HG03135 (cell line): ENCODE measurements around the gene PTPRT.

Experiments
- ATAC-seq: cut with Tn5 transposase; IDR thresholded peaks from one replicate; pipeline ENCODE4 v1.9.1; 2021; ENCODE audit warnings: mild to moderate bottlenecking, moderate library complexity; ENCODE audit not compliant: unreplicated experiment

PTPRT gene

GRCh38 chr20:43123180-43123579 is 66.5 kb downstream of the PTPRT start:
- ATAC-seq = no peak

DNA sequence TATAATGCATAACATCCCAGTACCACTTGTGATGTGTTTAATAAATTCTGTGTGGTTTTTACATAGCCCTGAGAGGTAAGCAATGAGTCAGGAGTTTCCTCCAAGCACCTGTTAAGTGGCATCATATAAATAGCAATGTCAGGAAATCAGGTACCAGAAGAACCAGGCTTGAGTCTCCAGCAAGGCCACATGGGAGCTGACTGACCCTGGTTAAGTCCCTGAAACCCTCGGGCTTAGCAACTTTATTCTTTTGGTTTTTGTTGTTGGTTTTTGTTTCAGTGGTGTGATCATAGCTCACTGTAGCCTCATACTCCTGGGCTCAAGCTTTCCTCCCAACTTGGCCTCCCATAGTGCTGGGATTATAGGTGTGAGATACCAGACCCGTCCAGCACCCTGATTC is 70.0 kb downstream of the PTPRT start:
- no peak for ATAC-seq

- no peak for ATAC-seq
Measured at GRCh38 chr20:43102394-43102793, 87.3 kb downstream of the PTPRT start.

GRCh38 chr20:43096931-43097260 is 92.8 kb downstream of the PTPRT start:
- no peak for ATAC-seq

DNA sequence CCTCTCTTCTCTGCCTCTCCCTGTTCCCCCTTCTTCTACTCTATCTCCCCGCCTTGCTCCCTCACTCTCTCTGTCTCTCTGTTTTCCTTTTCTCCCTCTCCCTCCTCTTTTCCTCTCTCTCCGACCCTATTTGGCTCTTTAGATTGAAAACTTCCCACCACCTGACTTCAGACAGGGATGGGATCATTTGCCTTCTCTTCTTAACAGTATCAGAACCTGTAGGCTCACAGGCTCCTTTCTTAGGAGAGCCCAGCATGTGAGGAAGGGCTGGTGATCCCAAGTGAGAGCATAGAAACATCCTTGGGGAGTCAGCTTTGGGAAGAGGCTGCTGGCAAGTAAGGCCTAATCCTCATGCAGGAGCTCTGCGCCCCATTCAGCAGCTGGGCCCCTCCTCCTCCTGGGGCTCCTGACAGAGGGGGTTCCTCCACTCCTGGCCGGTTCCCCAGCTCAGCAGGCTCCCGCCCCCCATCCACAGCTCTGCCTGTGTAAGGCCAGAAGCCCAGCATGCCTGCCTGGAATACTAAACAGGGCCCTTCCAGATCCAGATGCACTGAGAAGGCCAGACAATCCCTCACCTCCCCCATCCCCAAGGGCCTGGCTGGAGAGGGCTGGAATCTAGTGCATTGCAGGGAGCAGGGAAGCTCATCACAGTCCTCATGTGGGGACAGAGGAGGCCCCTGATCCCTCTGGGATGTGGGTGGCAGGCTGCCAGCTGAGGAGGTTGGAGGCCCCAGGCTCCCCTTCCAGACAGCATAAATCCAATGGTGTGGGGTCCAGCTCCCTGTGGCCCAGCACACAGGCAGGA is 93.4 kb downstream of the PTPRT start:
- no peak for ATAC-seq

GRCh38 chr20:43095034-43095433 is 94.7 kb downstream of the PTPRT start:
- no peak for ATAC-seq

GRCh38 chr20:43092386-43093088 is 97.2 kb downstream of the PTPRT start:
- no peak for ATAC-seq

- ATAC-seq = no peak
Measured at GRCh38 chr20:43068482-43068881, 121.2 kb downstream of the PTPRT start.

GRCh38 chr20:43066125-43066524 is 123.6 kb downstream of the PTPRT start:
- no peak for ATAC-seq

- no peak for ATAC-seq
Measured at GRCh38 chr20:43065299-43065698, 124.4 kb downstream of the PTPRT start.

DNA sequence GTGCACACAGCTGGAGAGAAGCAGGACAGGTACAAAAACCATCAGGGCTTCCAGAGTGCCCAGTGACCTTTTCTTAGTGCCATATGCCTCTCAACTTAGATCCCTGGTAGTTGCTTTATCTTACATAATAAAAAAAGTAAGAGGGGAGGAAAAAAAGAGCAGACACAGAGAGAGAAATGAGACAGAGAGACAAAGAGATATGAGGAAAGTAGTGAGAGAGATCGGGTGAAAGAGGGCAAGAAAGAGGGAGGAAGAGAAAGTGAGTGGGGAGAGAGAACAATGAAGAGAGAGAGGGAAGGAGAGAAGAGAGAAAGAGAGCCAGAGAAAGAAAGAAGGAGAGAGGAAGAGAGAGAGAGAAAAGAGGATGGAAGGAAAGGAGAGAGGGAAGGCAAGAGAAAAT is 131.6 kb downstream of the PTPRT start:
- ATAC-seq = no peak

DNA sequence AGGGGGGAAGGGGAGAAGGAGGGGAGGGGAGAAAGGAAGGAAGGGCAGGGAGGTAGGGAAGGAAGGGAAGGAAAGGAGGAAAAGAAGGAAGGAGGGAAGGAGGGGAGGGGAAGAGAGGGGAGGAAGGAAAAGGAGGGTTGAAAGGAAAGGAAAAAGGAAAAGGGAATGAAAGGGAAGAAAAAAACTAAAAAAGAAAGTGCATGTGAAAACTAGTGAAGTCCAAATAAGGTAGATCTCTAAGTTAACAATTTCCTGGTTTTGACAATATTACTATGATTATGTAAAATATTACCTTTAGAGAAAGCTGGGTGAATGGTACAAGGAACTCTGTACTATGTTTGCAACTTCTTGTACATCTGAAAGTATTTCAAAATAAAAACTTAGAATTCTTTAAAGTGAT is 132.4 kb downstream of the PTPRT start:
- no peak for ATAC-seq

DNA sequence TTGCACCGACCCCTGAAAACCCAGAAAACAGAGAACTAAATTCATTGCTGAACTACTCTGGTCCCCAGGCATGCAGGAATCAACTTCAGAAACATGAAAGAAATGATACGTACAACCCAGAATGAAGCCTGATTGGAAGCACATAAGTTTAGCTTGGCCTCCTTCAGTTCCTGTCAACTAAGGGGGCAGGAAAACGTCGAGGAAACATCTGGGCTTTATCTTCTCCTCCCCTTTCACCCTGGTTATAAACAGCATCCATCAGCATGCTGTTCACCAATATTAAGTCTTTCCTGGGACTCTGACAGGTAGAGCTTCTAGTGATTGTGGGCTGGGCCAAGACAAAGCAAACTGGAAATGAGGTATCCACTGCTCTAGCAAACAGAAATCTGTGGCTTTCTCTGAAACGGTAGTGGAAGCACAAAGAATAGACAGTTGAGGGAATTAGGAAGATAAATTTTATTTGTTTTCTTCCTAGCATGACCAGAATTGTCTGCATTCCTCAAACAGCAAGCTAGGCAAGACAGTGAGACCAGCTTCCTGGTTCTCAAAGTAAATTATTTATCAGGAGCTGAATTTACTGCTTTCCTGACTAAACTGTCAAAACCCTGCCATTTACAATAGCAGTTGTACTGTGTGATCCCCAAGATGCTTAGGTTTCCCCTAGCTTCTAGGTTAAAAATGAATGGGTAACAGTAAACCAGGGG is 134.4 kb downstream of the PTPRT start:
- no peak for ATAC-seq

DNA sequence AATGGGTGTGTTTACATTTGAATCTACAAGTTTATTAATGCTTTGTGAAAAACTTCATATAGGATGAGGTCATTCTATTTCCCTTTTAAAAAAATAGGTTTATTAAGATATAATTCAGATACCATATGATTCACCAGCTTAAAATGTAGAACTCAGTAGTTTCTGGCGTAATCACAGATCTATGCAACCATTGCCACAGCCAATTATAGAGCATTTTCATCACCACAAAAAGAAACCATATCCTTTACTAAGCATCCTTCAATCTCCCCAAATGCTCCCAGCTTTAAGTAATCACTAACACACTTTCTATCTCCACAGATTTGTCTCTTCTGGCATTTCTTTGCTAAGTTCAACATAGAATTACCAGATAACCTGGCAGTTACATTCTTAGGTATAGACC is 137.2 kb downstream of the PTPRT start:
- ATAC-seq = no peak

GRCh38 chr20:43046966-43047365 is 142.7 kb downstream of the PTPRT start:
- ATAC-seq = no peak

- ATAC-seq = no peak
Measured at GRCh38 chr20:43043887-43044286, 145.8 kb downstream of the PTPRT start.

- no peak for ATAC-seq
Measured at GRCh38 chr20:43040427-43040826, 149.3 kb downstream of the PTPRT start.

GRCh38 chr20:43037605-43038309 is 151.9 kb downstream of the PTPRT start:
- ATAC-seq = no peak

GRCh38 chr20:43034981-43035724 is 154.6 kb downstream of the PTPRT start:
- ATAC-seq = no peak

GRCh38 chr20:43032459-43032858 is 157.2 kb downstream of the PTPRT start:
- no peak for ATAC-seq

DNA sequence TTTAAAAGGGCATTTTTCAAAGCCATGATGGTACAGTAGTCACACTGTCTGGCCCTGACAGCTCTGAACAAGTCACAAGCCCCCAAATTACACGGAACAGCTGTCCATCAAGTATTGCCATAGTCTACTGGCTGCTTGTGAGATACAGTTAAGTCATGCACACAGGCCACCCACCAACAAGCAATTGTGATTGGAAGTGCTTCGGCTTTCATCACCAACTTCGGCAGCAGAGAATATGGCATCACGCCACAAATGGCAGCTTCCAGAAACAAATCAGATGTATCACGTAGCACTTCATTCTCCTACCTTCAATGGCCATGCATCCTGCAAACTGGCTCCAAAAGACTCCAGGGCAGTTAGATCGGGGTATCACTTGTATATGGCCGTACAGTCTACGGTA is 160.5 kb downstream of the PTPRT start:
- no peak for ATAC-seq
